Trophoblast cell (in vitro differentiated cells and primary cell): ENCODE measurements around the gene RXRB.

Experiments used
- DNase-seq, 2 donors: peaks; one replicate each; pipeline ENCODE4 v3.0.0-alpha.2; 2016
- H2AFZ ChIP-seq: 2 replicates; pipeline ENCODE4 v1.6.1; 2013; ENCODE audit warnings: low read length, moderate library complexity, mild to moderate bottlenecking; ENCODE audit not compliant: insufficient read depth, poor library complexity
- H2AK5ac ChIP-seq: 2 replicates; pipeline ENCODE4 v1.6.1; 2013; ENCODE audit warnings: mild to moderate bottlenecking, low read length
- H2BK120ac ChIP-seq: 2 replicates; pipeline ENCODE4 v1.6.1; 2013; ENCODE audit warnings: low read length, mild to moderate bottlenecking, moderate library complexity; ENCODE audit not compliant: insufficient read depth, poor library complexity
- H2BK12ac ChIP-seq: 2 replicates; pipeline ENCODE4 v1.6.1; 2013; ENCODE audit warnings: mild to moderate bottlenecking, low read length, moderate library complexity
- H2BK5ac ChIP-seq: 2 replicates; pipeline ENCODE4 v1.6.1; 2013; ENCODE audit warnings: low read length, low read depth, moderate library complexity, mild to moderate bottlenecking; ENCODE audit not compliant: poor library complexity
- H3K14ac ChIP-seq: 2 replicates; pipeline ENCODE4 v1.6.1; 2013; ENCODE audit warnings: mild to moderate bottlenecking, low read length
- H3K18ac ChIP-seq: 2 replicates; pipeline ENCODE4 v1.6.1; 2013; ENCODE audit warnings: mild to moderate bottlenecking, low read length
- H3K23ac ChIP-seq: 2 replicates; pipeline ENCODE4 v1.6.1; 2013; ENCODE audit warnings: low read length
- H3K27ac ChIP-seq: 2 replicates; pipeline ENCODE4 v1.5.1; 2013; ENCODE audit warnings: low read depth, mild to moderate bottlenecking, inconsistent platforms, low read length, moderate library complexity
- H3K27me3 ChIP-seq: 2 replicates; pipeline ENCODE4 v1.6.1; 2013; ENCODE audit warnings: inconsistent platforms, mild to moderate bottlenecking, low read length, moderate library complexity; ENCODE audit not compliant: insufficient read depth
- H3K36me3 ChIP-seq, 2 experiments: 1 replicate in 1 of 2; 2 replicates in 1 of 2; pipeline ENCODE4 v1.6.1; 2013; ENCODE audit warnings: low read length in 2 of 2, mild to moderate bottlenecking in 2 of 2, moderate library complexity in 1 of 2; ENCODE audit not compliant: insufficient read depth in 2 of 2, control insufficient read depth in 1 of 2
- H3K4ac ChIP-seq: 2 replicates; pipeline ENCODE4 v1.6.1; 2013; ENCODE audit warnings: low read depth, mild to moderate bottlenecking, low read length, moderate library complexity
- H3K4me1 ChIP-seq, 2 experiments: 1 replicate in 1 of 2; 2 replicates in 1 of 2; pipeline ENCODE4 v1.6.1; 2013; ENCODE audit warnings: low read length in 2 of 2, mild to moderate bottlenecking in 2 of 2, moderate library complexity in 1 of 2; ENCODE audit not compliant: insufficient read depth in 2 of 2, control insufficient read depth in 1 of 2
- H3K4me2 ChIP-seq: 2 replicates; pipeline ENCODE4 v1.6.1; 2013; ENCODE audit warnings: inconsistent platforms, mild to moderate bottlenecking, low read length, moderate library complexity
- H3K4me3 ChIP-seq: 2 replicates; pipeline ENCODE4 v1.5.1; 2013; ENCODE audit warnings: mild to moderate bottlenecking, low read depth, low read length, inconsistent platforms
- H3K79me1 ChIP-seq: one replicate; pipeline ENCODE4 v1.6.1; 2013; ENCODE audit warnings: low read length
- H3K79me2 ChIP-seq: 2 replicates; pipeline ENCODE4 v1.6.1; 2013; ENCODE audit warnings: low read length, mild to moderate bottlenecking; ENCODE audit not compliant: control insufficient read depth, insufficient read depth, poor library complexity
- H3K9ac ChIP-seq: 2 replicates; pipeline ENCODE4 v1.6.1; 2013; ENCODE audit warnings: mild to moderate bottlenecking, low read length
- H3K9me3 ChIP-seq: 2 replicates; pipeline ENCODE4 v1.6.1; 2013; ENCODE audit warnings: low read depth, mild to moderate bottlenecking, control low read depth, inconsistent platforms, low read length; ENCODE audit not compliant: insufficient read depth
- H4K12ac ChIP-seq: 2 replicates; pipeline ENCODE4 v1.6.1; 2013; ENCODE audit warnings: low read depth, mild to moderate bottlenecking, low read length, moderate library complexity
- H4K8ac ChIP-seq: 2 replicates; pipeline ENCODE4 v1.6.1; 2013; ENCODE audit warnings: low read depth, mild to moderate bottlenecking, low read length, moderate library complexity
- H4K91ac ChIP-seq: one replicate; pipeline ENCODE4 v1.6.1; 2013; ENCODE audit warnings: low read depth, mild to moderate bottlenecking, low read length, moderate library complexity
- WGBS: extraction: QIAGEN DNeasy Blood & Tissue Kit; methylation state at CpG from one replicate; pipeline ENCODE4 v1.1.7; 2013; ENCODE audit warnings: missing lambda C conversion rate; ENCODE audit not compliant: insufficient read length, insufficient coverage; ENCODE audit errors: extremely low coverage; 5-methylcytosine and 5-hydroxymethylcytosine counted together

Gene RXRB

GRCh38 chr6:33201935-33202334 is 1.5 kb upstream of the RXRB start:
- H3K79me1 ChIP-seq = peaks cover 14% of the 10 kb centered on the region
- WGBS = no CpG with 5 or more reads among the region's 6 CpGs
- peaks cover 24 to 28% of the 10 kb centered on the region in 2 experiments for H3K36me3 ChIP-seq
- H3K14ac ChIP-seq = no peak overlapping the region
- H2AFZ ChIP-seq = peak overlapping the region; percentile 42
- no peak overlapping the region for H3K27ac ChIP-seq
- H2AK5ac ChIP-seq = no peak overlapping the region
- H3K4ac ChIP-seq = peak overlapping the region; percentile 97
- H3K9me3 ChIP-seq = peaks cover 3% of the 10 kb centered on the region
- DNase-seq = no peak
- peak overlapping the region; percentile 91 for H3K4me2 ChIP-seq
- no peak overlapping the region for H2BK12ac ChIP-seq
- H2BK120ac ChIP-seq = no peak overlapping the region
- H3K23ac ChIP-seq = no peak overlapping the region
- no peaks in the 10 kb centered on the region for H3K27me3 ChIP-seq
- H3K4me1 ChIP-seq = peaks cover 20 to 35% of the 10 kb centered on the region in 2 experiments
- no peak overlapping the region for H3K4me3 ChIP-seq
- H4K12ac ChIP-seq = peak overlapping the region; percentile 50
- H4K91ac ChIP-seq = no peak overlapping the region
- H2BK5ac ChIP-seq = no peak overlapping the region
- no peak overlapping the region for H3K18ac ChIP-seq
- H3K9ac ChIP-seq = no peak overlapping the region
- peaks cover 20% of the 10 kb centered on the region for H3K79me2 ChIP-seq
- no peak overlapping the region for H4K8ac ChIP-seq

- peak overlapping the region; percentile 50 for H2BK5ac ChIP-seq
- no peak overlapping the region for H3K23ac ChIP-seq
These were observed 681 bp upstream of the RXRB start for GRCh38 chr6:33201147-33201545.

GRCh38 chr6:33199687-33200218 is 712 bp downstream of the RXRB start:
- peak overlapping the region; percentile 90 for H3K27ac ChIP-seq
- H2AFZ ChIP-seq = peak overlapping the region; percentile 51
- H3K36me3 ChIP-seq = peaks cover 39 to 43% of the 10 kb centered on the region in 2 experiments
- H2AK5ac ChIP-seq = no peak overlapping the region
- no peaks in the 10 kb centered on the region for H3K27me3 ChIP-seq
- H3K14ac ChIP-seq = peak overlapping the region; percentile 85
- H3K23ac ChIP-seq = no peak overlapping the region
- no peak overlapping the region for H3K4ac ChIP-seq
- H4K12ac ChIP-seq = peak overlapping the region; percentile 23
- peak overlapping the region; percentile 82 for H3K4me3 ChIP-seq
- peak overlapping the region; percentile 65 for H3K9ac ChIP-seq
- no peak overlapping the region for H2BK12ac ChIP-seq
- H3K79me2 ChIP-seq = peaks cover 19% of the 10 kb centered on the region
- peaks cover 12 to 25% of the 10 kb centered on the region in 2 experiments for H3K4me1 ChIP-seq
- H3K18ac ChIP-seq = peak overlapping the region; percentile 95
- DNase-seq = peak; percentile 82 to 88
- peaks cover 3% of the 10 kb centered on the region for H3K9me3 ChIP-seq
- peak overlapping the region; percentile 88 for H4K91ac ChIP-seq
- H3K79me1 ChIP-seq = peaks cover 13% of the 10 kb centered on the region
- H2BK120ac ChIP-seq = peak overlapping the region; percentile 33
- no peak overlapping the region for H4K8ac ChIP-seq
- peak overlapping the region; percentile 90 for H3K4me2 ChIP-seq
- WGBS = no CpG with 5 or more reads among the region's 26 CpGs
- no peak overlapping the region for H2BK5ac ChIP-seq

More at GRCh38 chr6:33201147-33201545, 681 bp upstream of the RXRB start:
- H4K12ac ChIP-seq = peak overlapping the region; percentile 55
- peak overlapping the region; percentile 44 for H2BK12ac ChIP-seq
- peaks cover 14% of the 10 kb centered on the region for H3K79me1 ChIP-seq
- H3K27me3 ChIP-seq = no peaks in the 10 kb centered on the region
- DNase-seq = no peak
- H3K4ac ChIP-seq = peak overlapping the region; percentile 97
- H2AK5ac ChIP-seq = peak overlapping the region; percentile 65
- H2AFZ ChIP-seq = peak overlapping the region; percentile 42
- peak overlapping the region; percentile 55 for H3K14ac ChIP-seq
- H3K36me3 ChIP-seq = peaks cover 28 to 29% of the 10 kb centered on the region in 2 experiments
- H4K91ac ChIP-seq = peak overlapping the region; percentile 91
- H3K9me3 ChIP-seq = peaks cover 3% of the 10 kb centered on the region
- peak overlapping the region; percentile 82 for H3K4me3 ChIP-seq
- H3K18ac ChIP-seq = peak overlapping the region; percentile 40
- no CpG with 5 or more reads among the region's 14 CpGs for WGBS
- peak overlapping the region; percentile 91 for H3K4me2 ChIP-seq
- peak overlapping the region; percentile 69 for H3K27ac ChIP-seq
- peak overlapping the region; percentile 60 for H2BK120ac ChIP-seq
- peak overlapping the region; percentile 94 for H3K9ac ChIP-seq
- H4K8ac ChIP-seq = peak overlapping the region; percentile 80
- peaks cover 20 to 35% of the 10 kb centered on the region in 2 experiments for H3K4me1 ChIP-seq
- H3K79me2 ChIP-seq = peaks cover 20% of the 10 kb centered on the region

- Histone ChIP-seq H4K8ac (no peak overlapping the region), H4K12ac (no peak overlapping the region), H3K9me3 (peaks cover 3% of the 10 kb centered on the region), H2BK12ac (no peak overlapping the region), H2AK5ac (no peak overlapping the region), H3K79me2 (peaks cover 17% of the 10 kb centered on the region), H4K91ac (no peak overlapping the region), H3K4me1 (peaks cover 12 to 20% of the 10 kb centered on the region in 2 experiments), H3K4me2 (peak overlapping the region; percentile 90), H3K18ac (no peak overlapping the region), H3K79me1 (peaks cover 11% of the 10 kb centered on the region), H3K27me3 (no peaks in the 10 kb centered on the region), H3K23ac (no peak overlapping the region), H3K27ac (no peak overlapping the region), H2AFZ (no peak overlapping the region), H3K14ac (no peak overlapping the region), H3K36me3 (peaks cover 43 to 44% of the 10 kb centered on the region in 2 experiments), H3K4me3 (no peak overlapping the region), H3K9ac (no peak overlapping the region), H3K4ac (no peak overlapping the region), H2BK120ac (no peak overlapping the region), H2BK5ac (no peak overlapping the region)
- no CpG with 5 or more reads among the region's 3 CpGs for WGBS
- no peak for DNase-seq
These were observed 1.5 kb downstream of the RXRB start for GRCh38 chr6:33198853-33199436.
